ENCODE measurements around the gene PLD3.
A peak's percentile ranks its signal among the peaks of the same experiment; 100 is the strongest.

PLD3 gene

DNA sequence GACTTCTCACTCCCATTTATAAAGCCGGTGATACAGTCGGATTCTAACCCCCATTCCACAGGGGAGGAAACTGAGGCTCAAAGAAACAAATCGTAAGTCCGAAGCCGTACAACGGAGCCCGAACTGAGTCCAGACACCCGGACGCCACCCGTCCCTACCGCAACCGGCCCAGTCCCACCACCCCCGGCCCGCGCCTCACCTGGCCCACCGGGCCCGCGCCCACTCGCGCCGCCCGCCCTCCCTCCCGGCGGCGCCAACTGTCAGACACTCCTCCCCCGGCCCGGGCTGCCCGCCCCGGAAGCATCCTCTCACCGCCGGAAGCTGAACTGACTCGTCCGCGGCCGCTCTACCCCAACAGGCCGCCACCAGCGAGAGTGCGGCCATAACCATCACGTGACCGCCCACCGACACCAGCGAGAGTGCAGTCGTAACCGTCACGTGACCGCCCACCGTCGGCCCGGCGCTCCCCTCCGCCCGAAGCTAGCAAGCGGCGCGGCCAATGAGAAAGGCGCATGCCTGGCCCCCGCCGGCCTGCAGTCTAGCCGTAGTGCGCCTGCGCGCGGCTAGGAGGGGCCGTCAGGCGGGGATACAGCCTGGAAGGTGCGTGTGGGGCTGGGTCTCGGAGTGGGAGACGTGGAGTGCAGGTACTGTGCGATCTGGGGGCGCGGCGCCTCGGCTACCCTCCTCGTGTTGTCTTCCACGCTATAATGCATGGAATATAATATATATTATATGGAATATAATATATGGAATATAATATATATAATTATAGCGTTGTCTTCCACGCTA, at the start of gene PLD3, which contains the start of gene C19orf47:
Gene PLD3, plus strand, starts transcription at position 571 of the 789 bp plus-strand sequence. CDS start 17,789 bp downstream, outside the sequence.
Gene C19orf47, minus strand, starts transcription at position 273 of the 789 bp plus-strand sequence. CDS start 6,540 bp downstream, outside the sequence.
- DNase-seq = peak; percentile 81 to 100 (median 99)

- DNase-seq = no peak
Measured at GRCh38 chr19:40300668-40301067, 47.8 kb upstream of the PLD3 start.

- DNase-seq = no peak
Measured at GRCh38 chr19:40302224-40303011, 46.1 kb upstream of the PLD3 start.

- DNase-seq = no peak
Measured at GRCh38 chr19:40303765-40304164, 44.7 kb upstream of the PLD3 start.

- no peak for DNase-seq
Measured at GRCh38 chr19:40304306-40304705, 44.2 kb upstream of the PLD3 start.

GRCh38 chr19:40305403-40305802, 43.1 kb upstream of the PLD3 start:
- peak in 40 of 51 donors; percentile 3 to 84 (median 48) for DNase-seq

DNA sequence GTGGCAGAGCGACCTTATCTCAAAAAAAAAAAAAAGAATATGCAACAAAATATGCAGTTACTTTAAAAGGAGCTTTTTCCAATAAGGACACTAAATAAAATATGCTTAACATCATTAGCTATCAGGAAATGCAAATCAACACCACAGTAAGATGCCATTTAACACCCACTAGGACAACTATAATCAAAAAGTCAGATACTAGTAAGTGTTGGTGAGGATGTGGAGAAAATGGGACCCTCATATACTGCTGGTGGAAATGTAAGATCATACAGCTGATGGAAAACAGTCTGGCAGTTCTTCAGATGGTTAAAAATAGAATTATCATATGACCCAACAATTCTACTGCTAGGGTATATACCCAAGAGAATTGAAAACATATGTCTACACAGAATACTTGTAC, 38.8 kb upstream of the PLD3 start:
- no peak for DNase-seq

GRCh38 chr19:40312533-40312932, 36.0 kb upstream of the PLD3 start:
- DNase-seq = no peak

- no peak for DNase-seq
Measured at GRCh38 chr19:40313229-40313983, 35.1 kb upstream of the PLD3 start.

- no peak for DNase-seq
Measured at GRCh38 chr19:40314656-40315055, 33.8 kb upstream of the PLD3 start.

DNA sequence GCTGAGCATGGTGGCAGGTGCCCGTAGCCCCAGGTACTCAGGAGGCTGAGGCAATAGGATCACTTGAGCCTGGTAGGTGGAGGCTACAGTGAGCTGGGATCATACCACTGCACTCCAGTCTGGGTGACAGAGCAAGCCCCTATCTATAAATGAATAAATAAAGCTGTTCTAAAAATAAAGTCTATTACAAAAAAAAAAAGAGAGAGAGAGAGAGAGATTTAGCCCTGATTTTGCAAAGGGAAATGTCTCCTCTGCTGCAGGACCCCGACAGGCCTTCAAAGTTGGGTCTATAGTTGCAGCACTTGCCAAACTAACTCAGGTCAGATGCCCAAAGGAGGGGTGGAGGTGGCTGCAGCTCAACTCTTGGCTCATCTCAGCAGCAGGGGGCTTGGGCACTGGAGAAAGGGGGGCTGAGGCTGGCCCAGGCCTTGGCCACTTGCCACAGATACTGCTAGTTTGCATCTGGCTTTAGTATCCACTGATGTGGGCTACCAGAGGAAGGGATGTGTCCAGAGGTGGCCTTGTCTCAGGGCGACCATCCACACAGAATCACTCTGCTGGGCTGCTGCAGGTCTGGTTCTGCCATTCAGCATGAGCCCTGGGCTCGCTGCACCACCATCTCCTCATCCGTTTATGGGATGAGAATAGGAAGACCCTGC, 32.6 kb upstream of the PLD3 start:
- DNase-seq = no peak

DNA sequence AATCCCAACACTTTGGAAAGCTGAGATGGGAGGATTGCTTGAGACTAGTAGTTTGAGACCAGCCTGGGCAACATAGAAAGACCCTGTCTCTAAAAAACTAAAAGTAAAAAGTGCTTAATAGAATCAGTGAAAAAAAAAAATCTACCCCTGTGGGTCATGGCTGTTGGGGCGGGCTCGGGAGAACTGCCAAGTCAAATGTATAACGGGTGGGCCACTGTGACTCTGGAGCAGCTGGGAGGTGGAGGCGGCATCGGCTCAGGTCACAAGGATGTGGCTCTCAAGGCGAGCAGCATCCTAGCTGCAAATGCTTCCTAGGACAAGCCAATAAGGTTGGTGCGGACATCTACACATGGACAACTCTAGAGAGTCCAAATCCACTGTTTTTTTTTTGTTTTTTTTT, 31.2 kb upstream of the PLD3 start:
- DNase-seq = no peak

GRCh38 chr19:40320558-40320935, 27.9 kb upstream of the PLD3 start:
- DNase-seq = no peak

- DNase-seq = no peak
Measured at GRCh38 chr19:40321076-40321475, 27.4 kb upstream of the PLD3 start.

- DNase-seq = no peak
Measured at GRCh38 chr19:40321566-40322270, 26.8 kb upstream of the PLD3 start.

DNA sequence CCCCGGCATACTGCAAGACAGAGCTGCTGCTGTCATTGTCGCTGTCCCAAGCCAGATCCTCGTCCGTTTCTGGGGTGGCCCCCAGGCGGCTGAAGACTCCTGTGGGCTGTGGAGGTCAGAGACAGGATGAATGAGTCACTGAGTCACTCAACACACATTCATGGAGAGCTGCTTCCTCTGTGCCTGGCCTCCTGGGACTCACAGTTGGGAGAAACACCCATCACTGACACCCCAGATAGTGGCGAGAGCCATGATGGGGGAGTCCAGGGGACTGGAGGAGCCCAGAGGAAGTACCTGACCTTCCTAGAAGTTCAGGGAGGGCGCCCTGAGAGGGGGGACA, 26.3 kb upstream of the PLD3 start:
- no peak for DNase-seq

GRCh38 chr19:40322951-40323615, 25.4 kb upstream of the PLD3 start:
- DNase-seq = no peak

DNA sequence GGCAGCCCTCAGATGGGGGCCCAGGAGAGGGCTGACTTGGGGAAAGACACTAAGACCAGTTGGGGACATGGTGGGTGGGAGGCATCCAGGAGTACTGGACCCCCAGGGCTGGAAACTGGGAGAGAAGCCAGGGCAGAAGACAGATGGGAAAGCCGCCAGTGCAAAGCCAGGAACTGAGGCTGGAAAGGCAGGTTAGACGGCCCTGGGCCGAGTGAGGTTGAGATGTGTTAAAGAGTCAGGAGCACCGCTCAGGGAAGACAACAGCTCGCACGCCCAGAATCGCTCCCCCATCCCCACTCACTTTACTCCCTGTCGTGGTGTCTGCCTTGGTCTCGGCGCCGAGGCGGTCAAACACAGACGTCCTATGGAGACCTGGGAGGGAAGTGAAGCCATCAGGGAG, 24.8 kb upstream of the PLD3 start:
- no peak for DNase-seq

GRCh38 chr19:40326201-40326600, 22.3 kb upstream of the PLD3 start:
- no peak for DNase-seq

GRCh38 chr19:40331052-40331451, 17.4 kb upstream of the PLD3 start:
- DNase-seq = no peak
